CD4-positive, alpha-beta T cell treated with Interleukin-21 for 1 hour (primary cell): ENCODE measurements around the gene CISD1.

ENCODE experiments used
- DNase-seq: peaks from one replicate; pipeline ENCODE4 v3.0.0-alpha.2; 2020

The CISD1 gene

DNA sequence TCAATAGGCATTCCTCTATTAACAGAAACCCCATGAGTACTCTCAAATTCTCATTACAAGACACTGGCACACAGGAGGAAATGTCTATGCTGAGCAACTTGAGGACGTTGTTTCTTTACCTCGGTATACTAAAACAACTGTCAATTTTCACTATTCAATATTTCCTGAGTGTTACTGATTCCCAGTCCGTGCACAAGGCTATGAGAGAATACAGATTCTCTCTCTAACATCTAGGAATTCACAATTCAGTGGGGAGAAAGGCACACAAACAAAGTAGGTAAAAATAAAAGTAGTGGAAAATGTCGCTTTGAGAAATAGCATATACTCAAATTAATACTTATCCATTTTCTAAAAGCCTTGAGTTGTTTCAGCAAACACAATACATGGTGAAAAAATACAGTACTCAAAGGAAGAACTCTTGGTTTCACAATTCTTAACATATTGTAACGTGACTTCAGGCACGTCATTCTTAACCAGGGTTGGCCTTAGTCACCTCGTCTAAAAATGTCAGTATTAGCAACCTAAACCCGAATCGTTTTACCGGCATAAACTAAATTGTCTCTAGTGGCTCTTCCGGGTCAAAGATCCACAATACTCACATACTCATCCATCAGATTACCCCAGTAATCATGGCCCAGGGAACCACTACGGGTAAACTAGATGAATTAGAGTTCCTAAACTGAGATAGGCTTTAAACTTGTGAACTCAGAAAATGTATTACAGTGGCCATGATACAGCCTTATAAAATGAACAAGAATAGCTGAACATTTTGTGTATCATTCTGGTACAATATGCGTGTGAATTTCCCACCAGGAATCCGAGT, 2.7 kb upstream of the CISD1 start:
- peak; percentile 52 for DNase-seq

DNA sequence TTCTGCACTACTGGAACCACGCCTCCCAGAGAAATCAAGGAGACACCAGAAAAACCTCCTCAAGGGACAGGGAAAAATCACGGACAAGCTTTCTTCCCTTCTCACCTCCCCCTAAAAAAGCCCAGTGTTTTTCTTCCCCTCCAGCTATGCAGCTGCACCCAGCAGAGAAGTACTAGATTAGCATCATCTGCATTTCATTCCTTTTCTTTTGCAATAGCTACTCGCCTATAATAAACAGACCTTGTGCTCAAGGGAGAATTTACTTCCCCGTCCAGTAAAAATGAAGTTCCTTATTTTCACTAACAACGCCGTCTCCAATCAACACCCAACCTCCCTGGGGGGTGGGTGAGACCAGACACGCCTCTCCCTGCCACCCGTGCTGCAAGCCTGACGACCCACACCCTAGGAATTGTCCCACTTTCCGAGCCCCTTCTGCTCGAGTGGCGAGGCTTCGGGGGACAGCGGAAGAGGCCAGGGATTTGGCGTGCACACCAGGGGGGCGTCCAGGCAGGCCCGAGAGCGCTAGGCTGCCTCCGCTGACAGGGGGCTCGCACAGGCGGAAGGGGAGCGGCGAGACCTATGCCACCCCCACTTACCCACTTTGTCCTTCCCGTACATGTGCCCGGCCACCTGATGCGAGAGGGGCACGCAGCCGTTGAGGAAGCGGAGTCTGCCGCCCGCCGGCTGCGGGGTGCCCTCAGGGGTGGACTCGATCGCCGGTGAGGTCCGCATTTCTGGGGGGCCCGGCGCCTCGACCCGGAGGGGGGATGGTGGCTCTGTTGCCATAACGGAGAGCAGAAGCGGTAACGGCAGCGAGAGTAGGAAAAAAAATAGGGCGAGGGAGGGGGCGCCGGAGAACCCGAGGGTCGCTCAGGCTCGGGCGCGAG, 1.9 kb upstream of the CISD1 start:
- peak; percentile 62 for DNase-seq

DNA sequence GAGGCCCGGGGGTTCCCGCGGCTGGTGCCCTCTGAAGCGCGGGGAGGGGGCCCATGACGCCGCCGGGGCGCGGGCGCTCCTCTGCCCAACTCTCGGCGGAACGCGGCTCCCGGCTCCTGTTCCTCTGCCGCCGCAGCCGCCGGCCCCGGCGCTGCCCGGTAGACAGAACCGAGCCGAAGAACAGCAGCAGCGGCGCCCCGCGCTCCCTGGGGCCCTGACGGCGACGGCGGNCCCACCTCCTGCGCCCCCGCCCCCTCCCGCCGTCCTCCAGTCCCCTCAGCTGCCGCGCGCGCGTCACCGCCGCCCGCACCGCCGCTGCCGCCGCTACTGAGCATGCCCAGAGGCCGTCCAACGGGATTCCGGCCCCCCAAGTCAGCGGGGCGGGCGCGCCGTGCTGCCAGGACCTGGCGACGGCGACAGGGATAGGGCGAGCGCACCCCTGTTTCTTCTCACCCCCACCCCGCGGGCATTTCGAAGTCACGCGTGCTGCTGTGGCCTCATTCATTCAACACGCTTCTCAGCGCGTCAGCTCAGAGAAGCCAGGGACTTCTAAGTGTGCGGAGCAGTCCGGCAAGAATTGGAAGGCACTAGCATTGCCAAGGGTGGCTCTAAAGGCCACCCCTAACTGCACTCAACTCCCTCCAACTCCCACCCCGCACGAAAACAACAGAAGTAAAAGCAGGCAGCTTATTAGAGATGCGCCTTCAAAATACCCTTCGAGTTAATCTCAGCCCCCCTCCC, 1.1 kb upstream of the CISD1 start, which contains the start of gene IPMK:
Gene IPMK (minus strand): TSS at position 182 of the 741 bp plus-strand sequence. CDS start 283 bp downstream, outside the sequence.
- peak; percentile 97 for DNase-seq

DNA sequence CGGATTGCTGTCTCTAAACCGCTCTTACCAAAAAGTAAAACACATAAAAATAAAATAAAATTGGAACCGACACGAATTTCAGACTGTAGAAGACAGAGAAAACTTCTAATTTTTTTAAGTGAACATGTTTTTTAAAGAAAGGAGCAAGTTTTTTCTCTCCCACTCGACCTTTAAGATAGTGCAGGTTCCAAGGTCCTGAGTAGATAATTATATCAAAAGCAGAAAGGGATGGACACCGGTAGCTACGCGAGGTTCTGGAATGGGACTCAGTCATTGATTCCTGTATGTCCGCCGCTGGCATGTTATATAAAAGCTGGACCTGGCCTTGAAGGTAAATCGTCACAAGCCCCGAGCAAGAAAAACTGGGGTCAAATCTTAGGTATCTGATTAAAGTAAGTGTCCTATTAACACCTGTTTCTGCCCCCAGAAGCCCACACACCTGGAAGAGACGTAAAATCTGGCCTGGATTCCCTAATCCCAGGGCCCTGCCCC, 462 bp upstream of the CISD1 start:
- DNase-seq = no peak

DNA sequence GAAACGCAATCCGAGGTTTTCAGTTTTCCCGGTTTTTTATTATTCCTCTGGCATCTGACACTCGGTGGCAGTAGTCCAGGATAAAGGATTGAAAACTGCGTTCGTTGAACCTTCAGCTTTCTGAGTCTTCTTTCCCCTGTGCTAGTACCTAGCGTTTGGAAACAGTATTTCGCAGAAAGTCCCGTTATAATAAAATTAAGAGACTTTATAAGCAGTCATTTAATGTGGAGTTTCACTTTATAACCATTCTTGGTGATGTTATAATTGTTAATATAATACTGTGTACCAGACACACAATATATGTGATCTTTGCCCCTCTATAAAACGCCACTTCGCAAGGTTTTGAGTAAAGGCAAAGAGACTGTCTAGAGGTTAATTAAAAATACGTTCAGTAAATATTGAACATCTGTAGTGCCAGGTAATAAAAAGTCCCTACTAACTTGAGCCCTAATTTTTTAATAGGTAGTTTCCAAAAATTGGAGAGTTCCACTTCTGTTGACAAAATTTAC, 874 bp downstream of the CISD1 start:
- DNase-seq = peak; percentile 9

DNA sequence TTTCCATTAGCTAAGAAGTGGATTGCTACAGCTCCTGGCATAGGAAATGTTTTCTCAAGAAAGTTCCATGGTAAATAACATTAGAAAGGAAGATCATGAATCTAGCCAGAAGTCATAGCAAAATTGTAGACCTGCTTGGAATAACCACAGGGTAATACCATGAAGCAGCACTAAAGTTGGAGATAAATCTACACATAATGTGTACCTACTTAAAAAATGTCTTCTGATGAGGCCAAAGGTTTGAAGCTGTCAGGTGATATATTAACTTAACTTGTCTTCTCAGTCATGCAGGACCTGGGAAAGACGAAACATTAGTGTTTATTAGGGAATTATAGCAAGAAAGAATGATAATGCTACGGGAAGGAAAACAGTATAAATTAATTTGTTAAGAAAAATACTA, 6.3 kb downstream of the CISD1 start:
- DNase-seq = no peak

DNA sequence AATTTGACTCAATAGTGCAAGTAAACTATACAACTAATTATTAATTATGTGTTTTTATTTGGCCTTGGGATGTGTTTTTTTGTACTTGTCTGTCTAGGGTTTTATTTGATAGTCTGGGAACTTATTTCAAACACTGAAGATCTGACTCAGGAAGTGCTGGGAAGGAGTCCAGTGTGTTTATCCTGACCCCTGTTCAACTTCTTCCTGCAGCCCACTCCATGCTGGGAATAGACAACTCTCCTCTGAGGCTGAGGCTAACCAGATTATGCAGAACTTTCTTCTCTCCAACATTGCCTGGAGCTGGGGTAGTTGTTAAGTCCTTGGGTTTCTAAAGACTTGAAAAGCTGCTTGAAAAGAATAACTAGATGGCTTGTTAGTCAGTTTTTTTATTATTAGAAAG, 6.9 kb downstream of the CISD1 start:
- DNase-seq = no peak

DNA sequence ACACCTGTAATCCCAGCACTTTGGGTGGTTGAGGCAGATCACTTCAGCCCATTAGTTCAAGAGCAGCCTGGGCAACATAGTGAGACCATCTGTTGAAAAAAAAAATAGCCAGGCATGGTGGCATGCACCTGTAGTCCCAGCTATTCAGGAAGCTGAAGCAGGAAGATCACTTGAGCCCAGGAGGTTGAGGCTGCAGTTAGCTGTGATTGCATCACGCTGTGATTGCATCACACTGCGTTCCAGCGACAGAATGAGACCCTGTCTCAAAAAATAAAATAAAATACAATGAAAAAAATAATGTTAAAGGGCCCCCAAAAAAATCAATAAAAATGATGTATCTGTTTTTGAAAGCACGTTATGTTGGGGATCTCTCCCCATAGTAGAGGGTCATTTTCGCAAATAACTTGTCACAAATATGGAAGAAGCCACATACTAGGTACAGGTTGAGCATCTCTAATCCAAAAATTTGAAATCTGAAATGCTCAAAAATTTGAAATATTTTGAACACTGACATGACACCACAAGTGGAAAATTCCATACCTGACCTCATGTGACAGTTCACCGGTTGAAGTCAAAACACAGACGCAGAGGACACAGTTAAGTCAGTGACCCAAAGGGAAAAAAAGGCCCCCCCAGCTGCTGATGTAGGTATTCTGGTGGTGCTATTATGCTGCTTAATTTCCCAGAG, 9.5 kb downstream of the CISD1 start:
- DNase-seq = no peak

DNA sequence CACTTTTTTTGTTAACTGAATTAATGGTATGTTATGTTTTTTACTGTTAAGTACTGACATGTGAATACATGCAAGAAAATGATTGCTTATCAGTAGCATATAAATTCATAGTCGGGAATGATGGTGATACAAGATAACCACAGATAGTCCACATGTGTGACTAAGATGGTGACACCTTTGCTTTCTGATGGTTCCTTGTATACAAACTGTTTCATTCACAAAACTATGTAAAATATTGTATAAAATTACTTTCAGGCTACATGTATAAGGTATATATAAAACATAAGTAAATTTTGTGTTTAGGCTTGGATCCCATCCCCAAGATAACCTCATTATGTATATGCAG, 10.0 kb downstream of the CISD1 start:
- DNase-seq = no peak

DNA sequence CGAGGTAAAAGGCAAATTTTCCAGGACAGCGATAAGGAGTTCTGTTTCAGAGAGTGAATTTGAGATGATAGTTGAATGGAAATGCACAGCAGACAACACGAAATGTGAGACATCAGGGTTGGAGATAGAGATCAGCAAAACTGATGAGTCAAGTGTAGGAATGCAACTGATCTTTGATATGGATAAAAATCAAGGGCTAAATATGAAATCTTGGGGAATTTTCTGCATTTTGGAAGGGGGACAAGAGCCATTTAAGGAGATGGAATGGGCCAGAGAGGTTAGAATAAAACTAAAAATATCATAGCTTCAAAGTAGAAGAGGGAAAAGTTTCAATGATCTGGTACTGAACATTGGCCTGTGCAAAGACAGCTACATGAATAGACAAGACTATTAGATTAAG, 11.5 kb downstream of the CISD1 start:
- DNase-seq = no peak

DNA sequence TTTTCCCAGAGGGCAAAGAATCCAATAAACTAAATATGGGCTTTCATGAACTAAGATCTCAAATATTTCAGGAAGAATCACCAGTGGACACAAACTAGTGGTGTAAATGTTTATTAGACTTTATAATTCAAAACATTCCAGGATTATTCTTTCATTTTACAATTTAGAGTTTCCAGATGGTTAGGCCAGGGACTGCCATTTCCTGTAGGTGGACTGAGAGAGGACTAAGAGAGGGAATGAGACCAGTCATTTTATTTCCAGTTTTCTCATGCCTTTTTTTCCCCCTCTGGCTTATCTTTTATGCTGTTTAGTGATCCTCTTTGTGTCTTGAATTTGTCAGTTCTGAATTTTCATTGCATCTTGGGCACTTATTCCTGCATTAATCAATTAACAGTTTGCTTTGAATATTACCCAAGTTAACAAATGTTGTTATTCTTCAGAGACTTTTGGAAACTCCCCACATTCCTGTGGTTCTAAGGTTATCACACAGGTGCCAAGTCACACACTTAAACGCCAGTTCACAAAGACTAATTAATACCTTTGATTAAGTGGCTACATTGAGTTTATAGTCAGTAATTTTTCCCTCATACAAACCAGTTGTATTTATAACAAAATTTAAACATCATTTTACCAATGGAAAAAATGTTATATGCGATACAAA, 12.3 kb downstream of the CISD1 start:
- no peak for DNase-seq

DNA sequence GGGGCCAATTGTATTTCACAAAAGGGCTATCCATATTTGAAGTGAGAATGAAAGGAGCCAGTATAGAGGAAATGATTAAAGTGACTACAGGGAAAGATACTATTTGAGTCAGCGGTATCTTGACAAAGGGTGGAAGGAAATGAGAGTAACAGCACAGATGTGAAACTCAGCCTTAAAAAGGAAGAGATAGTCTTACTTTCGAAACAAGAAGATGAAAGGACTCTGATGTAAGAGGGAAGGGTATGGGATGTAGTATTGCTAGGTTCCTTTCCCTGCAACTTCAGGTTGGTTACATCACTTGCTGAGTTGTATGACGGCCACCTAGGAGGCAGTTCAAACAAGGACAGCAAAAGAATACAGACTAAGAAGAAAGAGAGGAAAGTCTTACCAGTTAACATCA, 13.7 kb downstream of the CISD1 start:
- DNase-seq = peak; percentile 46

DNA sequence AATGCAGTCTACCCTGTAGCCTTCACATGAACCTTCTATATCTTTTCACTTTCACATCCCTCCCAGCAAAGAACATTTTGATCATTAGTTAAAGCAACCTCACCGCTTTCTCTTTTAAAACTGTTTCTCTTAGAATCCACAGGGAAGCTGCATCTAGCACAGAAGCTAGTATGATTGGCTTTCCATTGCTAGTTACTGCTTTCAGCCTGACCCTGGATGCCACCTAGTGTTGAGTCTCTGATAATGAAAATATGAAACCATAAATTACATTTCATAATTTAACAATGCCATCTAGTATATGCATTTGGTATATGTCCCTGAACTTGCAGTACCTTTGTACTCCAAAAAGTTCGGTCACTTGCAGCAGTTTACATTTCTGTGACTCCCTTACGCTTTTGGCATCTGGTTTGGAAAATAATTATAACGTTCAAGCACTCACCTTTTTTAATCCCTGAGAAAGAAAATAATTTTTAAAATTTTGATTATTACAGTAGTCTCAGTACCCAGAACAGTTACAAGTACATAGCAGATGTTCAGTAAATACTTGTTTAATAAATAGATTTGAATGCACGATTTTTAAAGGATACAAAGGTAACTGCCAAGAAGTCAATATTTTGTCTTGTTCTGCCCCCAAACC, 22.7 kb downstream of the CISD1 start:
- peak; percentile 61 for DNase-seq

DNA sequence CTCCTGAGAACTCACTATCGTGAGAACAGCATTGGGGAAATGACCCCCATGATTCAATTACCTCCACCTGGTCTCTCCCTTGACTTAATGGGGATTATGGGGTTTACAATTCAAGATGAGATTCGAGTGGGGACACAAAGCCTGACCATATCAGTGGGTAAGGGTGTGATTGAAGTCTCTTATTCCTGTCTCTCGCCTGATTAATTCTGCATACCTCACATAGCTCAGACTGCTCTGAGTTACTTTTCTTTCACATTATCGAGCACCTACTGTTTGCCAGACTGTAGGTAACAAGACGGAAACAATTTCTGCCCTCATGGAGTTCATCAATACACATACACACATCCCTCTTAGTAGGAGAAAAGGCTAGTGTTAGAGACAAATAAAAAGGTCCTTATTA, 25.0 kb downstream of the CISD1 start:
- no peak for DNase-seq

DNA sequence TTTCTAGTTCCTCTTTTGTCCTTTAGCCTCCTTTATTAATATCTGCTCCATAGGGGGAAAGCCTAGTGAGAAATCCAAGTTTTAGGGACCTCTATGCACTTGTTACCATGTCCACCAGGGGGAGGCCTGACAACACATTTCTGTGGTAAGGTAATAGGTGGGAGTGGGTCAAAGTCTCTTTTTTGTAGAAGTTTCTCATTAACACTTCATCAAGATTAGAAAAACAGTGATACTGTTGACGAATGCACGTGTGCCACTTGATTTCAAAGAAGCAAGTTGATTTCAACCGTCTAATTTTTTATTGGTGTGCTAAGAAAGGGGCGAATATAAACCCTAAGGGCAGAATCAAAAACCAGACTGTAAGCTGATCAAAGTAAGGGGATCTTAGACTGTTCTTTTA, 30.6 kb downstream of the CISD1 start:
- peak; percentile 53 for DNase-seq

DNA sequence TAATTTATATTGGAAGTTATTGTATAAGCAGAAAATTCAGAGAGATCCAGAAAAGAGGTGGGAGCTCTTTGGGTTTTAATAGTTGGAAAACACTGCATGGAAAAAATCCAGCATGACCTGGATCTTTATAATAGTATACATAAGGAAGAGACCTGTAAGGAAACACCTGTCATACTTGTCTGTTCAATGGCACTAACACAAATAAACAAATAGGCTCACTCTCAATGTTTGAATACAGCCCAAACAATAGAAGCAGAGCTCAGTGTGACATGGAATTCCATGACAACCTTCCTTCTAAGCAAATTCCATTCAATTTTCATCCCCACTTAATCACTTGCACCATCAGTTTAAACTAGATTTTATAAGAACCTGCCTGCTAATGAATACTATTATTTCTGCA, 31.7 kb downstream of the CISD1 start:
- DNase-seq = no peak

DNA sequence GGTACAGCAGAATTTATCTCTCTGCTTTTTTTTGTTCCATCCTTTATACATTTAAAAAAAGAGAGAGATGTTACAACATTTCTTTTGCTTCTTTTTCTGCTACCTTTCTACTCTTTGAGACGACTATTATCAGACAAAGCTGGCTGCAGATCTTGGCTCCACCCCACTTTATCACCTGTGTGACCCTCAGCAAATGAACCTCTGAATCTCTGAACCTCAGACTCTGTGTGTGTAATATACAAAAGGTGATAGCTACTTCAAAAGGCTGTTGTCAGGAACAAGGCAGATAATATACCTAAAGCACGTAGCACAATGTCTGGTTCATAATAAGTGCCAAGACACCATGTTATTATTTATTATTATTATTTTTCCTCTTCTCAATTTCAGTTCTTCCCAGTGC, 33.3 kb downstream of the CISD1 start:
- no peak for DNase-seq

DNA sequence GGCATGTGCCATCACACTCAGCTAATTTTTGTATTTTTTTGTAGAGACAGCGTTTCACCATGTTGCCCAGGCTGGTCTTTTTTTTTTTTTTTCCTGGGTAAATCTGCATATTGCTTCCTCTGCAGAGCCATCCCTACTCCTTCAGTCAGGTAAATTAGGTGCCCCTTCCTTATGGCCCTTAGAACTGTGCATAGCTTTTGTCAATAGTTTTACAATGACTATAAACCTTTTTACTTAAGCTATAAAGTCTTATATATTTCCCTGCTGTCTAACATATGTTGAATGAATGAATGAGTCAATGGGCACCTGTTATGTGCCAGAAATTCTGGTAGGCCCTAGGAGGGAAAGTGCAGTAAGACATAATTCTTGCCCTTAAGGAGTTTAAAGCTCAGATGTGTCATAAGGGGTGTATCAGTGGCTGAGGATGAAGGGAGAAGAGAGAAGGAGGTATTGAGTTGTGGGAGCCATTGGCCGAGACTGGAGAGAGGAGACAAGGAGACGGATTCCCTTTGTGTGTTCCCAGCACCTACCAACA, 35.2 kb downstream of the CISD1 start:
- DNase-seq = no peak

DNA sequence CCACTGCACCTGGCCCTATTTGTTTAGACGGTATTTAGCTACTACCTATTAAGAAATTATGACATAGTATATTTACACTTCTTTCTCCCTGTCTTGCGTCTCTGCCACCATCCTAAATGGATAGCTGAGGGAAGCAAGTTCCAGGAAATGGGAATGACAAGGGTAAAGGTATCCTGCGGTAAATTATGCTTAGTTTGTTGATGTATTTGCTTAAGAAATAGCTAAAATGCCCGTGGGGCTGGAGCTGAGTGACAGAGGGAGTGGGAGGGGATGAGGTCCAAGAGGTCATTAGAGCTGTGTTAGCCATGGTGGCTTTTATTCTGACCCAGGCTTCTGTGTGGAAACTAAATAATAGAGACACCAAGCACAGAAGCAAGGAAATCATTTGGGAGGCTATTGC, 36.9 kb downstream of the CISD1 start:
- no peak for DNase-seq

DNA sequence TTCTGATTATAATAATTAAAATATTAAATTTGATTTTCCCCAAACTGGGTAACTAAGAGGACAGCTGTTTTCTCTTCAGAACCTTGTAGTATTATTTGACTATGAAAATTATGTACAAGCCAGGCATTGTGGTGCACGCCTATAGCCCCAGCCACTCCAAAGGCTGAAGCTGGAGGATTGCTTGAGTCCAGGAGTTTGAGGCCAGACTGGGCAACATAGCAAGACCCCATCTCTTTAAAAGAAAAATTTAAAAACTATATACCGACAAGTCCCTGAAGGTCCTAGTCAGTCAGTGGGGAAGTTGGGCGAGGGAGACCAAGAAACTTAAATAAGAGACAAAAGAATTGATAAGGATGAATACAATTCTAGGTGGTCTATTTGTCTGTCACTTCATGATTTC, 38.7 kb downstream of the CISD1 start:
- DNase-seq = no peak

DNA sequence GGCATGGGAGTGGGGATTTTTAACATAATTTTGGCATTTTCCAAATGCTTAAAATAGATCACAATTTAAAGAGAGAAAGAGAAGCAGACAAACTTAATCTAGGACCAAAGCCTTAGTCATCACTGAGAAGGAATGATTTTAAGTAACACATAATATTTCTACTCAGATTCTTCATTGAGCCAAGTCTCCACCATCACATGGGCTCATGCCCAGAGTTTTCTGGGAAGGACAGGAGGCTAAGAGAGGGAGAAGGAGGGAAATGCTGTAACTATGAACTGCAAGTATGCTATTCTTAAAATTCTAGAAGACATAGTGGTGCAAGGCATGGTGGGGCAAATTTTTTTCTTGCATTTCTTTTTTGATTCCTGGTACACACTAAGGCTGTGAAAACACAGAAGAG, 42.1 kb downstream of the CISD1 start:
- DNase-seq = no peak
